DOHH2 (cell line): ENCODE results near the gene VPS52.

ENCODE experiments used
- H3F3A ChIP-seq: fragments of 200-600 bp; sonication (generic), shearing (Covaris generic); 2 replicates; pipeline ENCODE4 v1.6.0; 2016; ENCODE audit warnings: antibody characterized with exemption, mild to moderate bottlenecking; ENCODE audit not compliant: control insufficient read depth, insufficient read depth
- H3K27ac ChIP-seq: fragments of 200-600 bp; sonication (generic); 2 replicates; pipeline ENCODE4 v1.5.1; 2014; ENCODE audit warnings: low read depth, mild to moderate bottlenecking, low read length, moderate library complexity
- H3K27me3 ChIP-seq: fragments of 200-600 bp; sonication (generic); 2 replicates; pipeline ENCODE4 v1.6.1; 2014; ENCODE audit warnings: mild to moderate bottlenecking, low read length, mixed read lengths; ENCODE audit not compliant: control insufficient read depth
- H3K36me3 ChIP-seq: fragments of 200-600 bp; sonication (generic); 2 replicates; pipeline ENCODE4 v1.6.1; 2014; ENCODE audit warnings: mild to moderate bottlenecking, low read length, moderate library complexity, mixed read lengths; ENCODE audit not compliant: control insufficient read depth
- H3K4me1 ChIP-seq: fragments of 200-600 bp; sonication (generic); 2 replicates; pipeline ENCODE4 v1.6.1; 2014; ENCODE audit warnings: mild to moderate bottlenecking, low read length, mixed read lengths; ENCODE audit not compliant: control insufficient read depth
- H3K4me2 ChIP-seq: fragments of 200-600 bp; sonication (generic); 2 replicates; pipeline ENCODE4 v1.6.0; 2014; ENCODE audit warnings: mild to moderate bottlenecking, low read length, moderate library complexity
- H3K4me3 ChIP-seq: fragments of 200-600 bp; sonication (generic); 2 replicates; pipeline ENCODE4 v1.5.1; 2014; ENCODE audit warnings: mild to moderate bottlenecking, low read length, mixed read lengths
- H3K79me2 ChIP-seq: fragments of 200-600 bp; sonication (generic); 2 replicates; pipeline ENCODE4 v1.6.1; 2014; ENCODE audit warnings: mild to moderate bottlenecking, low read length, mixed read lengths; ENCODE audit not compliant: control insufficient read depth
- H3K9me2 ChIP-seq: fragments of 200-600 bp; sonication (generic); replicated peaks from 2 replicates; pipeline ENCODE4 v1.6.1; 2014; ENCODE audit warnings: mild to moderate bottlenecking, low read length, mixed read lengths; ENCODE audit not compliant: control insufficient read depth
- H3K9me3 ChIP-seq: fragments of 200-600 bp; sonication (generic); 2 replicates; pipeline ENCODE4 v1.6.1; 2014; ENCODE audit warnings: antibody characterized with exemption, low read length, mixed read lengths; ENCODE audit not compliant: control insufficient read depth, insufficient read depth
- H4K20me1 ChIP-seq: fragments of 200-600 bp; sonication (generic); 2 replicates; pipeline ENCODE4 v1.6.0; 2014; ENCODE audit warnings: low read depth, mild to moderate bottlenecking, antibody characterized with exemption, low read length, moderate library complexity; ENCODE audit not compliant: control insufficient read depth, insufficient read depth
- CTCF ChIP-seq: fragments of 200-600 bp; sonication (generic); IDR thresholded peaks from one replicate; pipeline ENCODE4 v1.5.1; 2014; ENCODE audit warnings: antibody characterized with exemption, mild to moderate bottlenecking, low read depth, low read length; ENCODE audit not compliant: poor library complexity, severe bottlenecking
- EZH2phosphoT487 ChIP-seq: fragments of 200-600 bp; sonication (generic); IDR thresholded peaks from 2 replicates; pipeline ENCODE4 v1.6.1; 2017; ENCODE audit warnings: borderline replicate concordance, mild to moderate bottlenecking, antibody characterized with exemption, low read length, moderate library complexity, mixed read lengths

Gene VPS52

GRCh38 chr6:33213989-33214335, 57.7 kb downstream of the VPS52 start:
- H3K9me2 ChIP-seq = no peaks in the 10 kb centered on the region
- TF ChIP-seq CTCF = no peak
- TF ChIP-seq EZH2phosphoT487 = no peak
- no peak overlapping the region for H3K27ac ChIP-seq
- H3K4me1 ChIP-seq = peaks cover 18% of the 10 kb centered on the region
- H4K20me1 ChIP-seq = no peaks in the 10 kb centered on the region; the same call in 1 of the 2 replicates
- H3K4me2 ChIP-seq = peak overlapping the region; percentile 55
- peaks cover 4% of the 10 kb centered on the region; the same call in 1 of the 2 replicates for H3K79me2 ChIP-seq
- peaks cover 9% of the 10 kb centered on the region for H3F3A ChIP-seq
- peaks cover 29% of the 10 kb centered on the region for H3K27me3 ChIP-seq
- H3K4me3 ChIP-seq = peak overlapping the region; percentile 35; the same call in 1 of the 2 replicates
- no peaks in the 10 kb centered on the region for H3K9me3 ChIP-seq
- H3K36me3 ChIP-seq = peaks cover 11% of the 10 kb centered on the region

GRCh38 chr6:33213166-33213988, 58.3 kb downstream of the VPS52 start:
- Histone ChIP-seq H3K4me2 (peak overlapping the region; percentile 55), H4K20me1 (no peaks in the 10 kb centered on the region; the same call in 1 of the 2 replicates), H3K36me3 (peaks cover 11% of the 10 kb centered on the region), H3K9me2 (no peaks in the 10 kb centered on the region), H3F3A (peaks cover 11% of the 10 kb centered on the region), H3K9me3 (no peaks in the 10 kb centered on the region), H3K4me3 (peak overlapping the region; percentile 35), H3K27ac (no peak overlapping the region), H3K27me3 (peaks cover 25% of the 10 kb centered on the region), H3K4me1 (peaks cover 22% of the 10 kb centered on the region), H3K79me2 (peaks cover 6% of the 10 kb centered on the region; the same call in 1 of the 2 replicates)
- no peak for TF ChIP-seq CTCF
- no peak for TF ChIP-seq EZH2phosphoT487

- peaks cover 11% of the 10 kb centered on the region for H3F3A ChIP-seq
- H3K27ac ChIP-seq = no peak overlapping the region
- peak overlapping the region; percentile 55 for H3K4me2 ChIP-seq
- H3K36me3 ChIP-seq = peaks cover 11% of the 10 kb centered on the region
- no peaks in the 10 kb centered on the region for H3K9me3 ChIP-seq
- peak overlapping the region; percentile 35 for H3K4me3 ChIP-seq
- H4K20me1 ChIP-seq = no peaks in the 10 kb centered on the region; the same call in 1 of the 2 replicates
- peaks cover 22% of the 10 kb centered on the region for H3K4me1 ChIP-seq
- TF ChIP-seq EZH2phosphoT487 (no peak), CTCF (no peak)
- H3K9me2 ChIP-seq = no peaks in the 10 kb centered on the region
- H3K79me2 ChIP-seq = peaks cover 8% of the 10 kb centered on the region
- peaks cover 21% of the 10 kb centered on the region for H3K27me3 ChIP-seq
These were observed 58.9 kb downstream of the VPS52 start for GRCh38 chr6:33212857-33213165.
